K562 (cell line): Measurements from ENCODE around the gene CDK4. TPM values are rescaled to one million over a fixed set of nuclear protein-coding genes. Genes with fewer than 3 reads are reported as not detected.

Source experiments
- CEBPG ChIP-seq, 3 experiments: fragments of 200-800 bp in 1 of 3; sonication (Bioruptor generic) in 1 of 3; sonication (generic) in 1 of 3; formaldehyde crosslinking in 1 of 3; IDR thresholded peaks in 2 of 3; conservative IDR thresholded peaks in 1 of 3; 2 replicates each; pipeline versions ENCODE4 v1.6.1 to v1.8.0; 2016 to 2022; ENCODE audit warnings: missing compliant biosample characterization in 2 of 3, missing genetic modification characterization in 2 of 3, mild to moderate bottlenecking in 1 of 3, missing genetic modification reagents in 1 of 3
- CHD2 ChIP-seq: IDR thresholded peaks from 2 replicates; pipeline ENCODE4 v1.6.1; 2011; ENCODE audit warnings: low read depth, low read length
- CSDE1 ChIP-seq, 2 experiments: fragments of 450-650 bp; IDR thresholded peaks; 2 replicates each; pipeline ENCODE4 v1.6.1; 2016; ENCODE audit warnings: mild to moderate bottlenecking in 1 of 2
- ETV5 ChIP-seq: sonication (generic); formaldehyde crosslinking; IDR thresholded peaks from 2 replicates; pipeline ENCODE4 v1.4.0; 2020; ENCODE audit warnings: low read depth, mild to moderate bottlenecking, missing genetic modification reagents
- EWSR1 ChIP-seq: fragments of 450-650 bp; IDR thresholded peaks from 2 replicates; pipeline ENCODE4 v1.6.1; 2018; ENCODE audit warnings: borderline replicate concordance, mild to moderate bottlenecking, low read depth, moderate library complexity; ENCODE audit not compliant: partially characterized antibody
- FOXP4 ChIP-seq: sonication (generic); formaldehyde crosslinking; IDR thresholded peaks from 2 replicates; pipeline ENCODE4 v1.8.0; 2022; ENCODE audit warnings: mild to moderate bottlenecking, missing genetic modification reagents, borderline replicate concordance
- HES1 ChIP-seq: fragments of 450-650 bp; IDR thresholded peaks from 2 replicates; pipeline ENCODE4 v1.6.1; 2016; ENCODE audit warnings: low read depth, mild to moderate bottlenecking, moderate library complexity
- ILK ChIP-seq: fragments of 450-650 bp; IDR thresholded peaks from 2 replicates; pipeline ENCODE4 v1.6.1; 2016; ENCODE audit warnings: missing genetic modification characterization, low read depth, mild to moderate bottlenecking, missing compliant biosample characterization, moderate library complexity, borderline replicate concordance
- IRF2 ChIP-seq: sonication (generic); formaldehyde crosslinking; IDR thresholded peaks from 2 replicates; pipeline ENCODE4 v1.8.1; 2022; ENCODE audit warnings: mild to moderate bottlenecking, missing genetic modification reagents
- NR2F6 ChIP-seq: fragments of 450-650 bp; formaldehyde crosslinking; IDR thresholded peaks from 2 replicates; pipeline ENCODE4 v1.4.0; 2020; ENCODE audit warnings: mild to moderate bottlenecking
- TAL1 ChIP-seq: fragments of 450-650 bp; IDR thresholded peaks from 2 replicates; pipeline ENCODE4 v1.6.1; 2016; ENCODE audit warnings: mild to moderate bottlenecking
- U2AF2 ChIP-seq: fragments of 200-400 bp; formaldehyde crosslinking; optimal IDR thresholded peaks from 2 replicates; pipeline ENCODE3; 2017; ENCODE audit warnings: low read depth, mild to moderate bottlenecking, low read length
- ZNF277 ChIP-seq: fragments of 250-450 bp; sonication (Bioruptor Pico); IDR thresholded peaks from 2 replicates; pipeline ENCODE4 v1.8.0; 2022; ENCODE audit warnings: inconsistent platforms, mild to moderate bottlenecking, moderate library complexity, borderline replicate concordance
- ZNF431 ChIP-seq: sonication (generic); formaldehyde crosslinking; IDR thresholded peaks from 2 replicates; pipeline ENCODE4 v1.8.0; 2022; ENCODE audit warnings: mild to moderate bottlenecking, missing genetic modification reagents
- ZSCAN32 ChIP-seq: fragments of 450-650 bp; formaldehyde crosslinking; IDR thresholded peaks from 2 replicates; pipeline ENCODE4 v1.4.0; 2020; ENCODE audit warnings: mild to moderate bottlenecking, moderate library complexity
- polyA plus RNA-seq, 8 experiments: library from polyadenylated mRNA; depleted of rRNA in 4 of 8; stranded (reverse) in 5 of 8; unstranded in 3 of 8; fragments of >200 nt; fragmentation: Nextera tagmentation in 2 of 8; fragmentation: Illumina TruSeq in 1 of 8; extraction: Ambion mirVana in 2 of 8; extraction: Trizol in 1 of 8; gene quantifications; 2 replicates each; pipeline versions ENCODE4 v1.2.1 to v1.2.3, GENCODE V29; 2011 to 2014; ENCODE audit warnings: inconsistent platforms in 1 of 8, missing spikeins in 1 of 8
- total RNA-seq, 7 experiments: library from RNA; depleted of rRNA in 6 of 7; stranded (reverse); fragments of >200 nt in 6 of 7; fragmentation: Illumina TruSeq in 2 of 7; extraction: Trizol in 2 of 7; gene quantifications; 2 replicates each; pipeline versions ENCODE4 v1.2.1 to v1.2.3, GENCODE V29; 2011 to 2021; ENCODE audit warnings: low replicate concordance in 1 of 7
- TF ChIP-seq, protein P1 (sequence below): fragments of 450-650 bp; formaldehyde crosslinking; IDR thresholded peaks from 2 replicates; pipeline ENCODE4 v1.4.0; 2020; ENCODE audit warnings: mild to moderate bottlenecking, moderate library complexity
- TF ChIP-seq, protein P2 (sequence below): sonication (generic); formaldehyde crosslinking; IDR thresholded peaks from 2 replicates; pipeline ENCODE4 v1.8.0; 2022; ENCODE audit warnings: missing genetic modification reagents, mild to moderate bottlenecking, borderline replicate concordance
- TF ChIP-seq, protein P3 (sequence below): fragments of 450-650 bp; IDR thresholded peaks from 2 replicates; pipeline ENCODE4 v1.6.1; 2016; ENCODE audit warnings: borderline replicate concordance

CDK4 gene
- total and polyA plus RNA-seq, 9 of the 15 experiments (the other 6 are each of a cell fraction or from before 2014, with no cell fraction given), result 37.8 to 436 (median 238) TPM

- TF ChIP-seq, protein P1, sequence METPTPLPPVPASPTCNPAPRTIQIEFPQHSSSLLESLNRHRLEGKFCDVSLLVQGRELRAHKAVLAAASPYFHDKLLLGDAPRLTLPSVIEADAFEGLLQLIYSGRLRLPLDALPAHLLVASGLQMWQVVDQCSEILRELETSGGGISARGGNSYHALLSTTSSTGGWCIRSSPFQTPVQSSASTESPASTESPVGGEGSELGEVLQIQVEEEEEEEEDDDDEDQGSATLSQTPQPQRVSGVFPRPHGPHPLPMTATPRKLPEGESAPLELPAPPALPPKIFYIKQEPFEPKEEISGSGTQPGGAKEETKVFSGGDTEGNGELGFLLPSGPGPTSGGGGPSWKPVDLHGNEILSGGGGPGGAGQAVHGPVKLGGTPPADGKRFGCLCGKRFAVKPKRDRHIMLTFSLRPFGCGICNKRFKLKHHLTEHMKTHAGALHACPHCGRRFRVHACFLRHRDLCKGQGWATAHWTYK (CRISPR knock-in tag), result no peak
- TF ChIP-seq ZNF431 (CRISPR knock-in tag) (no peak), ZSCAN32 (no peak), EWSR1 (no peak), ETV5 (CRISPR knock-in tag) (no peak), IRF2 (no peak), CEBPG (CRISPR knock-in tag; IDR thresholded peaks at IDR 0.05) (no peak), CEBPG (tag; conservative IDR thresholded peaks at IDR 0.05 in 1 of 2, IDR thresholded peaks at IDR 0.05 in 1 of 2) (no peak), TAL1 (no peak), U2AF2 (no peak), CHD2 (no peak), HES1 (no peak), ILK (tag) (no peak), ZNF277 (no peak), NR2F6 (no peak), FOXP4 (CRISPR knock-in tag) (no peak), CSDE1 (IDR thresholded peaks at IDR 0.05) (no peak)
- TF ChIP-seq, protein P2, sequence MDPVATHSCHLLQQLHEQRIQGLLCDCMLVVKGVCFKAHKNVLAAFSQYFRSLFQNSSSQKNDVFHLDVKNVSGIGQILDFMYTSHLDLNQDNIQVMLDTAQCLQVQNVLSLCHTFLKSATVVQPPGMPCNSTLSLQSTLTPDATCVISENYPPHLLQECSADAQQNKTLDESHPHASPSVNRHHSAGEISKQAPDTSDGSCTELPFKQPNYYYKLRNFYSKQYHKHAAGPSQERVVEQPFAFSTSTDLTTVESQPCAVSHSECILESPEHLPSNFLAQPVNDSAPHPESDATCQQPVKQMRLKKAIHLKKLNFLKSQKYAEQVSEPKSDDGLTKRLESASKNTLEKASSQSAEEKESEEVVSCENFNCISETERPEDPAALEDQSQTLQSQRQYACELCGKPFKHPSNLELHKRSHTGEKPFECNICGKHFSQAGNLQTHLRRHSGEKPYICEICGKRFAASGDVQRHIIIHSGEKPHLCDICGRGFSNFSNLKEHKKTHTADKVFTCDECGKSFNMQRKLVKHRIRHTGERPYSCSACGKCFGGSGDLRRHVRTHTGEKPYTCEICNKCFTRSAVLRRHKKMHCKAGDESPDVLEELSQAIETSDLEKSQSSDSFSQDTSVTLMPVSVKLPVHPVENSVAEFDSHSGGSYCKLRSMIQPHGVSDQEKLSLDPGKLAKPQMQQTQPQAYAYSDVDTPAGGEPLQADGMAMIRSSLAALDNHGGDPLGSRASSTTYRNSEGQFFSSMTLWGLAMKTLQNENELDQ (CRISPR knock-in tag), result 0 out of 2 replicates have a peak, but pooled peaks have one; percentile 43
- TF ChIP-seq, protein P3, sequence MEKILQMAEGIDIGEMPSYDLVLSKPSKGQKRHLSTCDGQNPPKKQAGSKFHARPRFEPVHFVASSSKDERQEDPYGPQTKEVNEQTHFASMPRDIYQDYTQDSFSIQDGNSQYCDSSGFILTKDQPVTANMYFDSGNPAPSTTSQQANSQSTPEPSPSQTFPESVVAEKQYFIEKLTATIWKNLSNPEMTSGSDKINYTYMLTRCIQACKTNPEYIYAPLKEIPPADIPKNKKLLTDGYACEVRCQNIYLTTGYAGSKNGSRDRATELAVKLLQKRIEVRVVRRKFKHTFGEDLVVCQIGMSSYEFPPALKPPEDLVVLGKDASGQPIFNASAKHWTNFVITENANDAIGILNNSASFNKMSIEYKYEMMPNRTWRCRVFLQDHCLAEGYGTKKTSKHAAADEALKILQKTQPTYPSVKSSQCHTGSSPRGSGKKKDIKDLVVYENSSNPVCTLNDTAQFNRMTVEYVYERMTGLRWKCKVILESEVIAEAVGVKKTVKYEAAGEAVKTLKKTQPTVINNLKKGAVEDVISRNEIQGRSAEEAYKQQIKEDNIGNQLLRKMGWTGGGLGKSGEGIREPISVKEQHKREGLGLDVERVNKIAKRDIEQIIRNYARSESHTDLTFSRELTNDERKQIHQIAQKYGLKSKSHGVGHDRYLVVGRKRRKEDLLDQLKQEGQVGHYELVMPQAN, result no peak
Observed at GRCh38 chr12:57745485-57745881, 6.6 kb downstream of the CDK4 start (continued).
